HG03342 (cell line): ENCODE results near the gene KRTAP22-1.

Experiments used
- ATAC-seq: cut with Tn5 transposase; IDR thresholded peaks from one replicate; pipeline ENCODE4 v1.9.1; 2021; ENCODE audit warnings: mild to moderate bottlenecking, moderate library complexity; ENCODE audit not compliant: unreplicated experiment

Gene KRTAP22-1

GRCh38 chr21:30600787-30601186 is at the start of gene KRTAP22-1:
Gene KRTAP22-1, plus strand, starts transcription at chr21:30601087.
- ATAC-seq, result no peak

GRCh38 chr21:30552782-30553181 is 48.1 kb upstream of the KRTAP22-1 start:
- ATAC-seq, result no peak

GRCh38 chr21:30555095-30555494 is 45.8 kb upstream of the KRTAP22-1 start:
- ATAC-seq, result no peak

- no peak for ATAC-seq
Measured at GRCh38 chr21:30561264-30561895, 39.5 kb upstream of the KRTAP22-1 start, which contains the start of gene KRTAP19-7. Gene KRTAP19-7, minus strand, starts transcription at chr21:30561314. Its CDS starts 25 bp downstream, at chr21:30561289.

GRCh38 chr21:30561957-30562356 is 38.9 kb upstream of the KRTAP22-1 start:
- ATAC-seq, result no peak

- ATAC-seq, result no peak
Measured at GRCh38 chr21:30563072-30563471, 37.8 kb upstream of the KRTAP22-1 start.

- no peak for ATAC-seq
Measured at GRCh38 chr21:30563630-30564029, 37.3 kb upstream of the KRTAP22-1 start.

- ATAC-seq, result no peak
Measured at GRCh38 chr21:30567617-30568016, 33.3 kb upstream of the KRTAP22-1 start.

- no peak for ATAC-seq
Measured at GRCh38 chr21:30577766-30578165, 23.1 kb upstream of the KRTAP22-1 start.

- ATAC-seq, result no peak
Measured at GRCh38 chr21:30579346-30579745, 21.5 kb upstream of the KRTAP22-1 start.

- ATAC-seq, result no peak
Measured at GRCh38 chr21:30580132-30580531, 20.8 kb upstream of the KRTAP22-1 start.

- ATAC-seq, result no peak
Measured at GRCh38 chr21:30582870-30583269, 18.0 kb upstream of the KRTAP22-1 start.

- ATAC-seq, result no peak
Measured at GRCh38 chr21:30590297-30590696, 10.6 kb upstream of the KRTAP22-1 start, which contains the start of gene KRTAP22-2. Gene KRTAP22-2, minus strand, starts transcription at chr21:30590397.

GRCh38 chr21:30592140-30592539 is 8.7 kb upstream of the KRTAP22-1 start, which contains the start of gene KRTAP6-3:
Gene KRTAP6-3, plus strand, starts transcription at chr21:30592440. Its CDS starts 6 bp downstream, at chr21:30592446.
- ATAC-seq, result no peak

GRCh38 chr21:30598802-30599201 is 2.1 kb upstream of the KRTAP22-1 start, which contains the start of gene KRTAP6-2:
Gene KRTAP6-2, minus strand, starts transcription at chr21:30598902. Its CDS starts 28 bp downstream, at chr21:30598874.
- no peak for ATAC-seq

GRCh38 chr21:30605968-30606367 is 5.1 kb downstream of the KRTAP22-1 start:
- ATAC-seq, result no peak

- ATAC-seq, result no peak
Measured at GRCh38 chr21:30612132-30612531, 11.2 kb downstream of the KRTAP22-1 start.

GRCh38 chr21:30613836-30614235 is 12.9 kb downstream of the KRTAP22-1 start, which contains the start of gene KRTAP6-1:
Gene KRTAP6-1, minus strand, starts transcription at chr21:30613930. Its CDS starts 26 bp downstream, at chr21:30613904.
- no peak for ATAC-seq

GRCh38 chr21:30615199-30615598 is 14.3 kb downstream of the KRTAP22-1 start:
- ATAC-seq, result no peak

- no peak for ATAC-seq
Measured at GRCh38 chr21:30616125-30616524, 15.2 kb downstream of the KRTAP22-1 start, which contains the start of gene KRTAP20-1. Gene KRTAP20-1, plus strand, starts transcription at chr21:30616425. Its CDS starts 30 bp downstream, at chr21:30616455.

- ATAC-seq, result no peak
Measured at GRCh38 chr21:30620080-30620479, 19.2 kb downstream of the KRTAP22-1 start.

GRCh38 chr21:30620522-30620921 is 19.6 kb downstream of the KRTAP22-1 start, which contains the start of gene KRTAP20-4:
Gene KRTAP20-4, plus strand, starts transcription at chr21:30620627.
- no peak for ATAC-seq
